ENCODE data around the gene SYNC.

DNA sequence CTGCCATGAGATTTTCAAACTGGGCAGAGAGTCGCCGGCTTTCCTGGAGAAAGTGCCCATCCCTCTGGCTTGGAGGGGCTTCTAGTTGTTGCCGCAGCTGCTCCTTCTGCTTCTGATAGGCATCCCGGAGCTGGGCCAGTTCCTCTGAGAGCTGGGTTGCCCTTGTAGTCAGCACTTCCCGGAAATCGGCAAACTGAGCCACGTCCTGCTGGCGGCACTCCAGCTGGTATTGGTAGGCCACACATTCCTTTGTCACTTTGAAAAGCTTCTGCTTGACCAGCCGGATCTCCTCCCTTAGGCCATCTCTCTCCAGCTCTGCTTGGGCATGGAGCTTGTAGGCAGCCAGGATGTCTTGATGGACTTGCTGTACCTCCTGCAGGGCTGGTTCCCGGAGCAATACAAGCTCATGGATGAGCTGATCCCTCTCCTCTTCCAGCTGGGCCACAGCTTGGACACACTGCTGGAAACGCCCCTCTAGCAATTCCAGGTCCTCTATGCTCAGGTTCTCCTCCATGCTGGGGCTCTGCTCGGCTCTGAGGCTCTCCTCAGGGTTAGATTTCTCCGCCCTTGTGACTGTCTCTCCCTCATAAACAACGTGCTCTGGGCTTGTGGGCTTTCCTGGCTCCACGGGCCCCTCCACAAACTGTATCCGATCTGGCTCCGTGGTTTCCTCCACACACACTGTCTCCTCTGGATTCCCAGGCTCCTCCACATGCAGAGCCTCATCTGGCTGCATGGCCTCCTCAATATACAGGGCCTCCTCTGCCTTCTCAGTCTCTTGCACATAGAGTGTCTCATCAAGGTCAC is 7.3 kb downstream of the SYNC start:
- no peak for TF ChIP-seq POLR2A (IDR thresholded peaks at IDR 0.05)
- TF ChIP-seq, protein P1, sequence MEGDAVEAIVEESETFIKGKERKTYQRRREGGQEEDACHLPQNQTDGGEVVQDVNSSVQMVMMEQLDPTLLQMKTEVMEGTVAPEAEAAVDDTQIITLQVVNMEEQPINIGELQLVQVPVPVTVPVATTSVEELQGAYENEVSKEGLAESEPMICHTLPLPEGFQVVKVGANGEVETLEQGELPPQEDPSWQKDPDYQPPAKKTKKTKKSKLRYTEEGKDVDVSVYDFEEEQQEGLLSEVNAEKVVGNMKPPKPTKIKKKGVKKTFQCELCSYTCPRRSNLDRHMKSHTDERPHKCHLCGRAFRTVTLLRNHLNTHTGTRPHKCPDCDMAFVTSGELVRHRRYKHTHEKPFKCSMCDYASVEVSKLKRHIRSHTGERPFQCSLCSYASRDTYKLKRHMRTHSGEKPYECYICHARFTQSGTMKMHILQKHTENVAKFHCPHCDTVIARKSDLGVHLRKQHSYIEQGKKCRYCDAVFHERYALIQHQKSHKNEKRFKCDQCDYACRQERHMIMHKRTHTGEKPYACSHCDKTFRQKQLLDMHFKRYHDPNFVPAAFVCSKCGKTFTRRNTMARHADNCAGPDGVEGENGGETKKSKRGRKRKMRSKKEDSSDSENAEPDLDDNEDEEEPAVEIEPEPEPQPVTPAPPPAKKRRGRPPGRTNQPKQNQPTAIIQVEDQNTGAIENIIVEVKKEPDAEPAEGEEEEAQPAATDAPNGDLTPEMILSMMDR (IDR thresholded peaks at IDR 0.05): no peak
- TF ChIP-seq EP300 (IDR thresholded peaks at IDR 0.05; ENCODE audit: low read depth): no peak

Data from transverse colon (tissue), 3 donors.